Cortex of kidney (tissue), 1 donor: ENCODE data around the gene DGKD.

Source experiments
- DNase-seq: peaks from one replicate; lab custom pipeline; 2025; lab: John Stamatoyannopoulos, UW

The DGKD gene

DNA sequence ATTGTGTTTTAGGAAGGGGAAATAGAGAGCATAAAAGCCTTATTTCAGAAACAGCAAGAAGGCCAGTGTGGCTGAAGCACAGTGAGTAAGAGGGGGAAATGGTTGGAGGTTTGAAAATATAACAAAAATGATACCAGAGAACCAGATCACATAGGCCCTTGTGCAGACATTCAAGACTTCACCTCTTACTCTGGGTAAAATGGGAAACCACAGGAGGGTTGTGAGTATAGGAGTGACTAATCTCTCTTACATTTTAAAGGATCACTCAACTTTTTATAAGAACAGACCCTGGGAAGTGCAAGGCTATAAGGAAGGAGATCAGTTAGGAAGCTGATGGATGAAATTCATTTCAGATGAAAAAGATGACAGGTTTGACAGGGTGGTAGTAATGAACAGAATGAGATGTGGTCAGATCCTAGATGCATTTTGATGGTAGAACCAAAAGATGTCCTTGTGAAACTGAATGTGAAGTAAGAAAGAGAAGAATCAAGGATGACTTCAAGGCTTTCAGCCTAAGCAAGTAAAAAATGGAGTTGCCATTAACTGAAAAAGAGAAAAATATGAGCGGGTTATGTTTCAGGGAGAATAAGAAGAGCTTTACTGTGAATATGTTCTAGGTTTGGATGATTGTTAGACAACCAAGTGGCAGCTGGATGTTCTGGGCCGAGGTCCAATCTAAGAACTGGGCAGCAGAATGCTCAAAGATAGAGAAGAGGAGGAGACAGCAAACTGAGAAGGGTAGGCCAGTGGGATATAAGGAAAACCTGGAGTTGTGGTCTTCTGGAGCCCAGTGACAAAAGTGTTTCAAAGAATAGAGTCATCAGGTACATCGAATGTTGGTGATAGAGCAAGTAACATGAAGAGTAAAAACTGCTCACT, 147.1 kb downstream of the DGKD start:
- no peak for DNase-seq

GRCh38 chr2:233503481-233503880, 149.2 kb downstream of the DGKD start:
- no peak for DNase-seq

- DNase-seq = no peak
Measured at GRCh38 chr2:233503947-233504637, 149.8 kb downstream of the DGKD start.

- DNase-seq = no peak
Measured at GRCh38 chr2:233513953-233514655, 159.8 kb downstream of the DGKD start.

GRCh38 chr2:233519787-233520611, 165.7 kb downstream of the DGKD start:
- no peak for DNase-seq
